ENCODE results near the gene NCKAP1. TPM values are rescaled to one million over a fixed set of nuclear protein-coding genes. Genes with fewer than 3 reads are reported as not detected.

The NCKAP1 gene
- total and polyA plus RNA-seq, 4 donors, result 16.1 to 64.2 (median 24.4) TPM

- WGBS, result 58% methylated on average over 1 of the region's 1 CpG
- Histone ChIP-seq H3K36me3 (ENCODE audit: control insufficient read depth in 4 of 4, insufficient read depth in 3 of 4, low read depth in 1 of 4, low read length in 3 of 4) (peaks cover 0 to under 1% (median 0%) of the 10 kb centered on the region in 4 donors), H3K27me3 (ENCODE audit: control insufficient read depth in 4 of 4, insufficient read depth in 4 of 4, low read length in 3 of 4) (no peaks in the 10 kb centered on the region), H3K4me1 (ENCODE audit: control insufficient read depth in 4 of 4, insufficient read depth in 4 of 4, low read length in 3 of 4) (peaks cover 4 to 51% (median 27%) of the 10 kb centered on the region in 4 donors), H3K9me3 (ENCODE audit: control insufficient read depth in 4 of 4, low read length in 3 of 4) (no peaks in the 10 kb centered on the region), H3K27ac (ENCODE audit: low read depth in 1 of 2, low read length in 2 of 2) (no peak overlapping the region), H3K9ac (ENCODE audit: low read depth in 1 of 2, low read length in 2 of 2) (no peak overlapping the region), H3K4me3 (ENCODE audit: low read depth in 1 of 3, low read length in 3 of 3) (peak overlapping the region in 1 of 3 donors; percentile 2)
- DNase-seq (ENCODE audit: low spot score), result no peak
- TF ChIP-seq SP1 (IDR thresholded peaks at IDR 0.05), result no peak
- TF ChIP-seq CTCF (IDR thresholded peaks at IDR 0.05; ENCODE audit: low read depth, low read length, missing input control), result no peak
These were observed 123.4 kb downstream of the NCKAP1 start for GRCh38 chr2:182914852-182915251.

- H3K27ac ChIP-seq (ENCODE audit: low read depth in 1 of 2, low read length in 2 of 2), result no peak overlapping the region
- peak overlapping the region in 2 of 3 donors; percentile 1 to 27 for H3K4me3 ChIP-seq (ENCODE audit: low read depth in 1 of 3, low read length in 3 of 3)
- H3K27me3 ChIP-seq (ENCODE audit: control insufficient read depth in 4 of 4, insufficient read depth in 4 of 4, low read length in 3 of 4), result no peaks in the 10 kb centered on the region
- TF ChIP-seq GABPA (IDR thresholded peaks at IDR 0.05 in 1 of 2, conservative IDR thresholded peaks at IDR 0.05 in 1 of 2), result no peak
- no peak for TF ChIP-seq MAX (IDR thresholded peaks at IDR 0.05)
- TF ChIP-seq RAD21 (IDR thresholded peaks at IDR 0.05), result peak in 1 of 2 donors; percentile 24
- TF ChIP-seq FOXA2 (IDR thresholded peaks at IDR 0.05), result no peak
- no peak for TF ChIP-seq EGR1 (IDR thresholded peaks at IDR 0.05; ENCODE audit: low read depth in 2 of 2)
- TF ChIP-seq HNF4G (IDR thresholded peaks at IDR 0.05), result no peak
- peak; percentile 50 for TF ChIP-seq TAF1 (conservative IDR thresholded peaks at IDR 0.05)
- TF ChIP-seq SP1 (IDR thresholded peaks at IDR 0.05), result peak; percentile 87
- no peak for TF ChIP-seq FOXA1 (IDR thresholded peaks at IDR 0.05)
- TF ChIP-seq ZBTB33 (IDR thresholded peaks at IDR 0.05), result no peak
- peak; percentile 42 to 72 for TF ChIP-seq RXRA (IDR thresholded peaks at IDR 0.05)
- TF ChIP-seq NR2F2 (IDR thresholded peaks at IDR 0.05), result no peak
- no peak for TF ChIP-seq ATF3 (IDR thresholded peaks at IDR 0.05)
- TF ChIP-seq HNF4A (conservative IDR thresholded peaks at IDR 0.05), result peak; percentile 33 to 47
- TF ChIP-seq CTCF (IDR thresholded peaks at IDR 0.05; ENCODE audit: low read depth, low read length, missing input control), result no peak
- TF ChIP-seq JUND (IDR thresholded peaks at IDR 0.05), result no peak
- TF ChIP-seq YY1 (IDR thresholded peaks at IDR 0.05), result no peak
- TF ChIP-seq REST (IDR thresholded peaks at IDR 0.05), result no peak
- no peaks in the 10 kb centered on the region for H3K9me3 ChIP-seq (ENCODE audit: control insufficient read depth in 4 of 4, low read length in 3 of 4)
- 48% methylated on average over 1 of the region's 1 CpG for WGBS
- H3K9ac ChIP-seq (ENCODE audit: low read depth in 1 of 2, low read length in 2 of 2), result no peak overlapping the region
- no peak for DNase-seq (ENCODE audit: low spot score)
- no peaks in the 10 kb centered on the region for H3K36me3 ChIP-seq (ENCODE audit: control insufficient read depth in 4 of 4, insufficient read depth in 3 of 4, low read depth in 1 of 4, low read length in 3 of 4)
- H3K4me1 ChIP-seq (ENCODE audit: control insufficient read depth in 4 of 4, insufficient read depth in 4 of 4, low read length in 3 of 4), result peaks cover 4 to 47% (median 27%) of the 10 kb centered on the region in 4 donors
These were observed 125.2 kb downstream of the NCKAP1 start for GRCh38 chr2:182913064-182913463.

Measured in liver (tissue), 9 donors.